GM23338 (cell line): ENCODE results near the gene SOD3. TPM values are rescaled to one million over a fixed set of nuclear protein-coding genes. Genes with fewer than 3 reads are reported as not detected.

Experiments
- ATAC-seq: fragments of 200-7000 bp; cut with Tn5 transposase; 3 replicates; pipeline ENCODE4 v1.9.1; 2020
- DNase-seq: peaks from one replicate; pipeline ENCODE4 v3.0.0-alpha.2; 2015; ENCODE audit warnings: low spot score
- H2AFZ ChIP-seq: fragments of 200-600 bp; sonication (generic); 2 replicates; pipeline ENCODE4 v1.8.0; 2016; ENCODE audit warnings: antibody characterized with exemption, mild to moderate bottlenecking, moderate library complexity
- H3F3A ChIP-seq: fragments of 200-600 bp; sonication (generic); replicated peaks from 2 replicates; pipeline ENCODE4 v1.8.0; 2017; ENCODE audit warnings: antibody characterized with exemption, mixed run types, low read depth
- H3K27ac ChIP-seq: fragments of 200-600 bp; sonication (generic); 2 replicates; pipeline ENCODE4 v1.6.1; 2016; ENCODE audit warnings: low read depth
- H3K27me3 ChIP-seq: fragments of 200-600 bp; sonication (generic); 2 replicates; pipeline ENCODE4 v1.8.0; 2016; ENCODE audit warnings: mild to moderate bottlenecking, mixed run types, moderate library complexity; ENCODE audit not compliant: insufficient read depth
- H3K36me3 ChIP-seq: fragments of 200-600 bp; sonication (generic); 2 replicates; pipeline ENCODE4 v1.8.0; 2016; ENCODE audit warnings: mild to moderate bottlenecking; ENCODE audit not compliant: insufficient read depth
- H3K4me1 ChIP-seq: fragments of 200-600 bp; sonication (generic); 2 replicates; pipeline ENCODE4 v1.8.0; 2016; ENCODE audit warnings: mild to moderate bottlenecking, moderate library complexity; ENCODE audit not compliant: insufficient read depth
- H3K4me2 ChIP-seq: fragments of 200-600 bp; sonication (generic); 2 replicates; pipeline ENCODE4 v1.7.1; 2017; ENCODE audit warnings: mixed run types
- H3K4me3 ChIP-seq: fragments of 200-600 bp; sonication (generic); 2 replicates; pipeline ENCODE4 v1.6.1; 2016; ENCODE audit warnings: mixed run types
- H3K79me2 ChIP-seq: fragments of 200-600 bp; sonication (generic); replicated peaks from 2 replicates; pipeline ENCODE4 v1.8.0; 2017; ENCODE audit warnings: mild to moderate bottlenecking; ENCODE audit not compliant: insufficient read depth
- H3K9me2 ChIP-seq: fragments of 200-600 bp; sonication (generic); 2 replicates; pipeline ENCODE4 v1.8.0; 2017; ENCODE audit not compliant: insufficient read depth
- H4K20me1 ChIP-seq: fragments of 200-600 bp; sonication (generic); replicated peaks from 2 replicates; pipeline ENCODE4 v1.8.0; 2017; ENCODE audit warnings: mild to moderate bottlenecking; ENCODE audit not compliant: insufficient read depth
- H3K27ac Mint-ChIP-seq: 2 replicates; pipeline ENCODE4 v1.8.0; 2020; ENCODE audit warnings: inconsistent platforms, mild to moderate bottlenecking, moderate library complexity, mixed read lengths
- H3K27me3 Mint-ChIP-seq: 3 replicates; pipeline ENCODE4 v1.8.0; 2022; ENCODE audit warnings: low read depth, mild to moderate bottlenecking, moderate library complexity, mixed read lengths, inconsistent platforms; ENCODE audit not compliant: insufficient read depth, poor library complexity
- H3K36me3 Mint-ChIP-seq: 3 replicates; pipeline ENCODE4 v1.8.0; 2021; ENCODE audit warnings: low read depth, mild to moderate bottlenecking, inconsistent platforms, moderate library complexity, mixed read lengths
- H3K4me1 Mint-ChIP-seq: 3 replicates; pipeline ENCODE4 v1.8.0; 2020; ENCODE audit warnings: mild to moderate bottlenecking, inconsistent platforms, mixed read lengths
- H3K4me3 Mint-ChIP-seq: 3 replicates; pipeline ENCODE4 v1.8.0; 2021; ENCODE audit warnings: moderate library complexity, mild to moderate bottlenecking, inconsistent platforms, mixed read lengths
- H3K9me3 Mint-ChIP-seq: 3 replicates; pipeline ENCODE4 v1.8.0; 2020; ENCODE audit warnings: moderate library complexity, mild to moderate bottlenecking, inconsistent platforms, mixed read lengths
- CREB1 ChIP-seq: fragments of 250-450 bp; sonication (Bioruptor Pico); IDR thresholded peaks from 2 replicates; pipeline ENCODE4 v1.5.0; 2020; ENCODE audit warnings: low read depth, mild to moderate bottlenecking, moderate library complexity
- EZH2 ChIP-seq: fragments of 200-600 bp; sonication (generic); IDR thresholded peaks from one replicate; pipeline ENCODE4 v1.8.0; 2017; ENCODE audit warnings: antibody characterized with exemption, mild to moderate bottlenecking, low read depth; ENCODE audit not compliant: unreplicated experiment
- EZH2phosphoT487 ChIP-seq: fragments of 200-600 bp; sonication (generic); IDR thresholded peaks from one replicate; pipeline ENCODE4 v1.8.1; 2018; ENCODE audit warnings: antibody characterized with exemption; ENCODE audit not compliant: unreplicated experiment
- JUNB ChIP-seq: IDR thresholded peaks from one replicate; pipeline ENCODE4 v1.6.1; 2016; ENCODE audit warnings: antibody characterized with exemption; ENCODE audit not compliant: unreplicated experiment
- NANOG ChIP-seq: IDR thresholded peaks from 2 replicates; pipeline ENCODE4 v1.6.1; 2016; ENCODE audit warnings: antibody characterized with exemption, borderline replicate concordance
- POLR2AphosphoS5 ChIP-seq: IDR thresholded peaks from 2 replicates; pipeline ENCODE4 v1.6.1; 2016; ENCODE audit warnings: antibody characterized with exemption, low read depth
- STAT1 ChIP-seq: IDR thresholded peaks from one replicate; pipeline ENCODE4 v1.6.1; 2016; ENCODE audit warnings: antibody characterized with exemption; ENCODE audit not compliant: unreplicated experiment
- ZNF114 ChIP-seq: fragments of 250-450 bp; sonication (Bioruptor Pico); IDR thresholded peaks from 2 replicates; pipeline ENCODE4 v1.5.0; 2020; ENCODE audit warnings: mild to moderate bottlenecking, moderate library complexity
- ZNF331 ChIP-seq: fragments of 250-450 bp; sonication (Bioruptor Pico); IDR thresholded peaks from 2 replicates; pipeline ENCODE4 v1.5.0; 2020; ENCODE audit warnings: low read depth, mild to moderate bottlenecking, moderate library complexity
- polyA plus RNA-seq: library from polyadenylated mRNA; unstranded; fragments of >200 nt; fragmentation: Nextera tagmentation; extraction: Ambion mirVana; gene quantifications from 2 replicates; pipeline ENCODE4 v1.2.1, GENCODE V29; 2016
- total RNA-seq: library from RNA; depleted of rRNA; stranded (reverse); fragments of >200 nt; shearing (Covaris generic); gene quantifications from 2 replicates; pipeline ENCODE4 v1.2.3, GENCODE V29; 2014
- TF ChIP-seq, protein P1 (sequence below), 2 experiments: fragments of 200-600 bp in 1 of 2; sonication (generic) in 1 of 2; conservative IDR thresholded peaks; 2 replicates each; pipeline versions ENCODE4 v1.5.1 to v1.6.1; 2016 to 2017; ENCODE audit warnings: antibody characterized with exemption in 2 of 2, low read depth in 2 of 2, mild to moderate bottlenecking in 2 of 2, moderate library complexity in 1 of 2
- TF ChIP-seq, protein P2 (sequence below): IDR thresholded peaks from one replicate; pipeline ENCODE4 v1.6.1; 2018; ENCODE audit warnings: antibody characterized with exemption; ENCODE audit not compliant: unreplicated experiment
- TF ChIP-seq, protein P3 (sequence below): IDR thresholded peaks from 2 replicates; pipeline ENCODE4 v1.6.1; 2016; ENCODE audit warnings: antibody characterized with exemption

Gene SOD3
- total and polyA plus RNA-seq, 2 experiments from 2014 or later, result 7.5 to 11.8 TPM

DNA sequence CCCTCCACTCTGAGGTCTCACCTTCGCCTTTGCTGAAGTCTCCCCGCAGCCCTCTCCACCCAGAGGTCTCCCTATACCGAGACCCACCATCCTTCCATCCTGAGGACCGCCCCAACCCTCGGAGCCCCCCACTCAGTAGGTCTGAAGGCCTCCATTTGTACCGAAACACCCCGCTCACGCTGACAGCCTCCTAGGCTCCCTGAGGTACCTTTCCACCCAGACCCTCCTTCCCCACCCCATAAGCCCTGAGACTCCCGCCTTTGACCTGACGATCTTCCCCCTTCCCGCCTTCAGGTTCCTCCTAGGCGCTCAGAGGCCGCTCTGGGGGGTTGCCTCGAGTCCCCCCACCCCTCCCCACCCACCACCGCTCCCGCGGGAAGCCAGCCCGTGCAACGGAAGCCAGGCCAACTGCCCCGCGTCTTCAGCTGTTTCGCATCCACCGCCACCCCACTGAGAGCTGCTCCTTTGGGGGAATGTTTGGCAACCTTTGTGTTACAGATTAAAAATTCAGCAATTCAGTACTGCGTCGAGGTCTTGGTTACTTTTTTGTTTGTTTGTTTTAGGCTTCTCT, 5.0 kb downstream of the SOD3 start:
- Histone ChIP-seq H3K79me2 (no peaks in the 10 kb centered on the region), H3K27me3 (peaks cover 73% of the 10 kb centered on the region), H3K4me1 (peaks cover 24% of the 10 kb centered on the region), H2AFZ (peak overlapping the region; percentile 91), H3F3A (peaks cover 5% of the 10 kb centered on the region; the same call in 1 of the 2 replicates), H3K9me2 (no peaks in the 10 kb centered on the region), H3K27ac (no peak overlapping the region), H3K36me3 (no peaks in the 10 kb centered on the region), H3K4me3 (peak overlapping the region; percentile 63), H4K20me1 (no peaks in the 10 kb centered on the region), H3K4me2 (peak overlapping the region; percentile 90)
- TF ChIP-seq, protein P1, sequence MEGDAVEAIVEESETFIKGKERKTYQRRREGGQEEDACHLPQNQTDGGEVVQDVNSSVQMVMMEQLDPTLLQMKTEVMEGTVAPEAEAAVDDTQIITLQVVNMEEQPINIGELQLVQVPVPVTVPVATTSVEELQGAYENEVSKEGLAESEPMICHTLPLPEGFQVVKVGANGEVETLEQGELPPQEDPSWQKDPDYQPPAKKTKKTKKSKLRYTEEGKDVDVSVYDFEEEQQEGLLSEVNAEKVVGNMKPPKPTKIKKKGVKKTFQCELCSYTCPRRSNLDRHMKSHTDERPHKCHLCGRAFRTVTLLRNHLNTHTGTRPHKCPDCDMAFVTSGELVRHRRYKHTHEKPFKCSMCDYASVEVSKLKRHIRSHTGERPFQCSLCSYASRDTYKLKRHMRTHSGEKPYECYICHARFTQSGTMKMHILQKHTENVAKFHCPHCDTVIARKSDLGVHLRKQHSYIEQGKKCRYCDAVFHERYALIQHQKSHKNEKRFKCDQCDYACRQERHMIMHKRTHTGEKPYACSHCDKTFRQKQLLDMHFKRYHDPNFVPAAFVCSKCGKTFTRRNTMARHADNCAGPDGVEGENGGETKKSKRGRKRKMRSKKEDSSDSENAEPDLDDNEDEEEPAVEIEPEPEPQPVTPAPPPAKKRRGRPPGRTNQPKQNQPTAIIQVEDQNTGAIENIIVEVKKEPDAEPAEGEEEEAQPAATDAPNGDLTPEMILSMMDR (conservative IDR thresholded peaks at IDR 0.05; ENCODE audit: low read depth in 2 of 2), result no peak
- peak; percentile 39 for TF ChIP-seq EZH2
- ATAC-seq, result peak; percentile 46
- peaks cover 3% of the 10 kb centered on the region; the same call in 1 of the 3 replicates for H3K9me3 Mint-ChIP-seq
- H3K27me3 Mint-ChIP-seq, result peaks cover 30% of the 10 kb centered on the region
- peaks cover 31% of the 10 kb centered on the region for H3K4me1 Mint-ChIP-seq
- H3K27ac Mint-ChIP-seq, result no peak overlapping the region
- peak; percentile 56 for DNase-seq
- peak overlapping the region; percentile 77 for H3K4me3 Mint-ChIP-seq
- H3K36me3 Mint-ChIP-seq, result peaks cover 2% of the 10 kb centered on the region; the same call in 1 of the 3 replicates

DNA sequence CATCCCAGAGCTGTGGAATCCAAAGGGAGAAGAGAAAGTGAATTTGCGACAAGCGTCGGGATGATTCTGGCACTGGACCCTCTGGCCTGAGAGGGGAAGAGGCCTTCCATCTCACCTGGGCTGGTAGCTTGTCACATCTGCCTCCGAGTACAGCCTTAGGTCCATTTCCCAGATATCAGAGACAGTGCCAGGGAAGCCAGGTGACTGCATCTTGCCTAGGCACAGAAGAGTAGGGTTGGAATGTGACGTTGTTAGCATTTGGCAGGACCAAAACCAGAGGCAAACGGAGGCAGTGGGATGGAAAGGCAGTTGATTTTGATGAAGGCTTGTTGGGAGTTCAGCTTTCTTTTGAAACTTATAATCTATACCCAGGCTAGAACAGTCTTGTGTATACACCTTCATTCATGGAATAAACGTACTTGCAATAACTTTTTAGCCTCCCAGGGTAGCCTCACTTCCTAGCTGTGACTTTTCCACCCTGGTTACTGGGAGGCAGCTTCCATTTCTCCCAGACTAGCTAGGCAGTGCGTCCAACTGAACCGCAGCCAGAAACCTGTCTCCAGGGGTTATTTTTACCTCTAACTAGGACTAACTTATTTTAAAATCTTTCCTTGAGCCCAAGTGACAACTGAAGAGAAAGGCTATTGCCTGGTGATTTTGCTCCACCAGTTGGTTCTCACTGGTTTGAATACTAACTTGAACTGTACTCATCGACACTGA, 5.9 kb downstream of the SOD3 start:
- DNase-seq (no peak), ATAC-seq (no peak; the same call in 2 of the 3 replicates)
- Mint-ChIP-seq H3K27me3 (peaks cover 32% of the 10 kb centered on the region), H3K36me3 (peaks cover 2% of the 10 kb centered on the region; the same call in 1 of the 3 replicates), H3K27ac (no peak overlapping the region), H3K4me1 (peaks cover 34% of the 10 kb centered on the region), H3K9me3 (peaks cover 3% of the 10 kb centered on the region; the same call in 1 of the 3 replicates), H3K4me3 (peak overlapping the region; percentile 77)
- H2AFZ ChIP-seq, result peak overlapping the region; percentile 91; the same call in 1 of the 2 replicates
- no peaks in the 10 kb centered on the region for H4K20me1 ChIP-seq
- peak overlapping the region; percentile 90 for H3K4me2 ChIP-seq
- H3K4me3 ChIP-seq, result peak overlapping the region; percentile 63
- peaks cover 5% of the 10 kb centered on the region; the same call in 1 of the 2 replicates for H3F3A ChIP-seq
- no peaks in the 10 kb centered on the region for H3K79me2 ChIP-seq
- H3K27me3 ChIP-seq, result peaks cover 66% of the 10 kb centered on the region
- H3K36me3 ChIP-seq, result no peaks in the 10 kb centered on the region
- peaks cover 18% of the 10 kb centered on the region for H3K4me1 ChIP-seq
- H3K27ac ChIP-seq, result no peak overlapping the region
- no peaks in the 10 kb centered on the region for H3K9me2 ChIP-seq
- no peak for TF ChIP-seq JUNB
- TF ChIP-seq, protein P2, sequence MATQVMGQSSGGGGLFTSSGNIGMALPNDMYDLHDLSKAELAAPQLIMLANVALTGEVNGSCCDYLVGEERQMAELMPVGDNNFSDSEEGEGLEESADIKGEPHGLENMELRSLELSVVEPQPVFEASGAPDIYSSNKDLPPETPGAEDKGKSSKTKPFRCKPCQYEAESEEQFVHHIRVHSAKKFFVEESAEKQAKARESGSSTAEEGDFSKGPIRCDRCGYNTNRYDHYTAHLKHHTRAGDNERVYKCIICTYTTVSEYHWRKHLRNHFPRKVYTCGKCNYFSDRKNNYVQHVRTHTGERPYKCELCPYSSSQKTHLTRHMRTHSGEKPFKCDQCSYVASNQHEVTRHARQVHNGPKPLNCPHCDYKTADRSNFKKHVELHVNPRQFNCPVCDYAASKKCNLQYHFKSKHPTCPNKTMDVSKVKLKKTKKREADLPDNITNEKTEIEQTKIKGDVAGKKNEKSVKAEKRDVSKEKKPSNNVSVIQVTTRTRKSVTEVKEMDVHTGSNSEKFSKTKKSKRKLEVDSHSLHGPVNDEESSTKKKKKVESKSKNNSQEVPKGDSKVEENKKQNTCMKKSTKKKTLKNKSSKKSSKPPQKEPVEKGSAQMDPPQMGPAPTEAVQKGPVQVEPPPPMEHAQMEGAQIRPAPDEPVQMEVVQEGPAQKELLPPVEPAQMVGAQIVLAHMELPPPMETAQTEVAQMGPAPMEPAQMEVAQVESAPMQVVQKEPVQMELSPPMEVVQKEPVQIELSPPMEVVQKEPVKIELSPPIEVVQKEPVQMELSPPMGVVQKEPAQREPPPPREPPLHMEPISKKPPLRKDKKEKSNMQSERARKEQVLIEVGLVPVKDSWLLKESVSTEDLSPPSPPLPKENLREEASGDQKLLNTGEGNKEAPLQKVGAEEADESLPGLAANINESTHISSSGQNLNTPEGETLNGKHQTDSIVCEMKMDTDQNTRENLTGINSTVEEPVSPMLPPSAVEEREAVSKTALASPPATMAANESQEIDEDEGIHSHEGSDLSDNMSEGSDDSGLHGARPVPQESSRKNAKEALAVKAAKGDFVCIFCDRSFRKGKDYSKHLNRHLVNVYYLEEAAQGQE, result no peak
- TF ChIP-seq, protein P3, sequence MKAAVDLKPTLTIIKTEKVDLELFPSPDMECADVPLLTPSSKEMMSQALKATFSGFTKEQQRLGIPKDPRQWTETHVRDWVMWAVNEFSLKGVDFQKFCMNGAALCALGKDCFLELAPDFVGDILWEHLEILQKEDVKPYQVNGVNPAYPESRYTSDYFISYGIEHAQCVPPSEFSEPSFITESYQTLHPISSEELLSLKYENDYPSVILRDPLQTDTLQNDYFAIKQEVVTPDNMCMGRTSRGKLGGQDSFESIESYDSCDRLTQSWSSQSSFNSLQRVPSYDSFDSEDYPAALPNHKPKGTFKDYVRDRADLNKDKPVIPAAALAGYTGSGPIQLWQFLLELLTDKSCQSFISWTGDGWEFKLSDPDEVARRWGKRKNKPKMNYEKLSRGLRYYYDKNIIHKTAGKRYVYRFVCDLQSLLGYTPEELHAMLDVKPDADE, result no peak
- TF ChIP-seq POLR2AphosphoS5, result no peak
- no peak for TF ChIP-seq STAT1
- no peak for TF ChIP-seq ZNF114 (CRISPR knock-in tag)
- no peak for TF ChIP-seq CREB1 (CRISPR knock-in tag)
- TF ChIP-seq, protein P1 (conservative IDR thresholded peaks at IDR 0.05; ENCODE audit: low read depth in 2 of 2), result no peak
- no peak for TF ChIP-seq EZH2phosphoT487
- no peak for TF ChIP-seq NANOG
- no peak for TF ChIP-seq EZH2
- no peak for TF ChIP-seq ZNF331 (CRISPR knock-in tag)
